ENCODE data around the gene CHD5. TPM values are rescaled to one million over a fixed set of nuclear protein-coding genes. Genes with fewer than 3 reads are reported as not detected.

The CHD5 gene
- total and polyA plus RNA-seq, 2 of the 13 experiments (the other 11 are each of a cell fraction or from before 2014, with no cell fraction given) = 0.02 to 0.21 TPM

- WGBS (ENCODE audit: low lambda C conversion rate) = no CpG with 5 or more reads among the region's 12 CpGs
- intact Hi-C loops (cut with micrococcal nuclease; ENCODE audit: unreplicated experiment) = no loop called here
- H2AFZ ChIP-seq (ENCODE audit: low read length) = no peak overlapping the region
- peaks cover 1 to 22% of the 10 kb centered on the region in 2 experiments; a peak in 3 of 5 replicates for H3K27me3 ChIP-seq (ENCODE audit: control insufficient read depth in 1 of 2, insufficient read depth in 2 of 2, low read length in 2 of 2)
- peak overlapping the region; percentile 32; the same call in 1 of the 2 replicates for H3K4me2 ChIP-seq (ENCODE audit: low read depth, low read length)
- no peak overlapping the region for H3K9ac ChIP-seq (ENCODE audit: insufficient read depth, low read depth, low read length)
- H4K20me1 ChIP-seq (ENCODE audit: insufficient read depth, low read length) = no peaks in the 10 kb centered on the region
- ChIA-PET POLR2A (no interaction called here), CTCF (ENCODE audit: low intra/inter-chr PET ratio, low total read pairs) (no interaction called here)
- FAIRE-seq (no peak), DNase-seq (ENCODE audit: low spot score) (no peak), ATAC-seq (no peak)
- no peak overlapping the region for H3K4me3 ChIP-seq (replicated peaks in 1 of 3; ENCODE audit: insufficient read depth in 1 of 3, low read depth in 2 of 3, low read length in 3 of 3)
- H3K79me2 ChIP-seq (ENCODE audit: insufficient read depth, low read length) = no peaks in the 10 kb centered on the region
- in situ Hi-C loops (cut with HindIII; ENCODE audit: extremely low pct_ligation_motif_present, low pct_unique_long_range_greater_than_20kb) = no loop called here
- no TSS peak for BruUV-seq (replicated peaks)
- H3K27ac ChIP-seq (ENCODE audit: extremely low read length, insufficient read depth, low read length) = no peak overlapping the region
- no peaks in the 10 kb centered on the region for H3K9me3 ChIP-seq (ENCODE audit: low read length)
- TF ChIP-seq ZNF709 (CRISPR knock-in tag; IDR thresholded peaks at IDR 0.05) (no peak), TRAFD1 (CRISPR knock-in tag; IDR thresholded peaks at IDR 0.05; ENCODE audit: borderline replicate concordance) (no peak), SRSF1 (optimal IDR thresholded peaks at IDR 0.05; ENCODE audit: low read depth, low read length) (no peak), BHLHE40 (IDR thresholded peaks at IDR 0.05; ENCODE audit: low read length) (peak; percentile 89), MAX (IDR thresholded peaks at IDR 0.05) (0 out of 2 replicates have a peak, but pooled peaks have one; percentile 36), KDM5B (CRISPR knock-in tag; IDR thresholded peaks at IDR 0.05; ENCODE audit: borderline replicate concordance) (no peak), ZNF460 (CRISPR knock-in tag; IDR thresholded peaks at IDR 0.05; ENCODE audit: borderline replicate concordance) (no peak), SNAPC4 (CRISPR knock-in tag; IDR thresholded peaks at IDR 0.05) (no peak)
- TF ChIP-seq, protein P1, sequence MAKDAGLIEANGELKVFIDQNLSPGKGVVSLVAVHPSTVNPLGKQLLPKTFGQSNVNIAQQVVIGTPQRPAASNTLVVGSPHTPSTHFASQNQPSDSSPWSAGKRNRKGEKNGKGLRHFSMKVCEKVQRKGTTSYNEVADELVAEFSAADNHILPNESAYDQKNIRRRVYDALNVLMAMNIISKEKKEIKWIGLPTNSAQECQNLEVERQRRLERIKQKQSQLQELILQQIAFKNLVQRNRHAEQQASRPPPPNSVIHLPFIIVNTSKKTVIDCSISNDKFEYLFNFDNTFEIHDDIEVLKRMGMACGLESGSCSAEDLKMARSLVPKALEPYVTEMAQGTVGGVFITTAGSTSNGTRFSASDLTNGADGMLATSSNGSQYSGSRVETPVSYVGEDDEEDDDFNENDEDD (CRISPR knock-in tag; IDR thresholded peaks at IDR 0.05; ENCODE audit: borderline replicate concordance) = 0 out of 2 replicates have a peak, but pooled peaks have one; percentile 23
- TF ChIP-seq, protein P2, sequence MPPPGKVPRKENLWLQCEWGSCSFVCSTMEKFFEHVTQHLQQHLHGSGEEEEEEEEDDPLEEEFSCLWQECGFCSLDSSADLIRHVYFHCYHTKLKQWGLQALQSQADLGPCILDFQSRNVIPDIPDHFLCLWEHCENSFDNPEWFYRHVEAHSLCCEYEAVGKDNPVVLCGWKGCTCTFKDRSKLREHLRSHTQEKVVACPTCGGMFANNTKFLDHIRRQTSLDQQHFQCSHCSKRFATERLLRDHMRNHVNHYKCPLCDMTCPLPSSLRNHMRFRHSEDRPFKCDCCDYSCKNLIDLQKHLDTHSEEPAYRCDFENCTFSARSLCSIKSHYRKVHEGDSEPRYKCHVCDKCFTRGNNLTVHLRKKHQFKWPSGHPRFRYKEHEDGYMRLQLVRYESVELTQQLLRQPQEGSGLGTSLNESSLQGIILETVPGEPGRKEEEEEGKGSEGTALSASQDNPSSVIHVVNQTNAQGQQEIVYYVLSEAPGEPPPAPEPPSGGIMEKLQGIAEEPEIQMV (CRISPR knock-in tag; IDR thresholded peaks at IDR 0.05; ENCODE audit: low read depth) = no peak
- no peaks in the 10 kb centered on the region for H3K36me3 ChIP-seq (replicated peaks in 1 of 2; ENCODE audit: control insufficient read depth in 1 of 2, insufficient read depth in 2 of 2, low read length in 2 of 2)
- peaks cover 23% of the 10 kb centered on the region for H3K4me1 ChIP-seq (ENCODE audit: insufficient read depth, low read length)
These were observed 55.8 kb downstream of the CHD5 start for GRCh38 chr1:6124341-6124740.

Measured in HepG2 (cell line).